Adipocyte (in vitro differentiated cells): Measurements from ENCODE around the gene ATG4C.
"Not testable (repeated sequence)": the region's sequence is repeated elsewhere in the genome, so short reads cannot be mapped to it uniquely, and the experiment has no call there.

Source experiments
- DNase-seq: peaks from one replicate; pipeline ENCODE4 v3.0.0-alpha.2; 2015; ENCODE audit warnings: low read depth
- H3K27me3 ChIP-seq: replicated peaks from 2 replicates; pipeline ENCODE4 v1.7.0; 2013; ENCODE audit warnings: mild to moderate bottlenecking, low read length, moderate library complexity; ENCODE audit not compliant: control insufficient read depth, insufficient read depth
- H3K36me3 ChIP-seq: 2 replicates; pipeline ENCODE4 v1.7.0; 2013; ENCODE audit warnings: low read length, mild to moderate bottlenecking, moderate library complexity; ENCODE audit not compliant: control insufficient read depth, insufficient read depth, severe bottlenecking
- H3K4me1 ChIP-seq: 2 replicates; pipeline ENCODE4 v1.7.0; 2013; ENCODE audit warnings: mild to moderate bottlenecking, low read length, moderate library complexity; ENCODE audit not compliant: control insufficient read depth, insufficient read depth
- H3K4me3 ChIP-seq: 2 replicates; pipeline ENCODE4 v1.7.0; 2013; ENCODE audit warnings: mild to moderate bottlenecking, low read length, moderate library complexity
- H3K9ac ChIP-seq: 2 replicates; pipeline ENCODE4 v1.7.0; 2013; ENCODE audit warnings: mild to moderate bottlenecking, low read length, moderate library complexity
- H3K9me3 ChIP-seq: 2 replicates; pipeline ENCODE4 v1.7.0; 2013; ENCODE audit warnings: mild to moderate bottlenecking, low read length, moderate library complexity; ENCODE audit not compliant: control insufficient read depth

The ATG4C gene

GRCh38 chr1:62783736-62784508 is at the start of gene ATG4C:
ATG4C (plus strand) TSS chr1:62784132; CDS start chr1:62803787, 19,655 bp downstream.
- peaks cover 7% of the 10 kb centered on the region for H3K4me1 ChIP-seq
- peak within 1 kb of the TSS; percentile 97 for H3K9ac ChIP-seq
- DNase-seq, result peak; percentile 97
- no peaks in the 10 kb centered on the region for H3K9me3 ChIP-seq
- no peaks in the 10 kb centered on the region for H3K27me3 ChIP-seq
- H3K4me3 ChIP-seq, result peak within 1 kb of the TSS; percentile 98
- no peaks in the 10 kb centered on the region for H3K36me3 ChIP-seq

GRCh38 chr1:62735491-62736171 is 48.3 kb upstream of the ATG4C start:
- Histone ChIP-seq H3K4me3 (peak overlapping the region; percentile 13), H3K4me1 (peaks cover 20% of the 10 kb centered on the region), H3K9me3 (no peaks in the 10 kb centered on the region), H3K36me3 (no peaks in the 10 kb centered on the region), H3K27me3 (no peaks in the 10 kb centered on the region), H3K9ac (no peak overlapping the region)
- peak; percentile 71 for DNase-seq

- not testable (repeated sequence) for H3K4me3 ChIP-seq, H3K9ac ChIP-seq, H3K36me3 ChIP-seq, H3K9me3 ChIP-seq, DNase-seq, H3K27me3 ChIP-seq
- peaks cover 22% of the 10 kb centered on the region for H3K4me1 ChIP-seq
These were observed 43.2 kb upstream of the ATG4C start for GRCh38 chr1:62740701-62741100.

GRCh38 chr1:62744611-62745577 is 39.0 kb upstream of the ATG4C start:
- Histone ChIP-seq H3K36me3 (no peaks in the 10 kb centered on the region), H3K4me1 (peaks cover 16% of the 10 kb centered on the region), H3K9ac (peak overlapping the region; percentile 24), H3K27me3 (no peaks in the 10 kb centered on the region), H3K4me3 (peak overlapping the region; percentile 34), H3K9me3 (no peaks in the 10 kb centered on the region)
- DNase-seq, result peak; percentile 36

- Histone ChIP-seq H3K9ac (peak overlapping the region; percentile 47), H3K4me1 (peaks cover 22% of the 10 kb centered on the region), H3K27me3 (no peaks in the 10 kb centered on the region), H3K9me3 (no peaks in the 10 kb centered on the region), H3K4me3 (peak overlapping the region; percentile 74), H3K36me3 (no peaks in the 10 kb centered on the region)
- DNase-seq, result peak; percentile 85
These were observed 37.7 kb upstream of the ATG4C start for GRCh38 chr1:62746086-62746808.

GRCh38 chr1:62746809-62747138 is 37.2 kb upstream of the ATG4C start:
- Histone ChIP-seq H3K4me1 (peaks cover 22% of the 10 kb centered on the region), H3K36me3 (no peaks in the 10 kb centered on the region), H3K4me3 (no peak overlapping the region), H3K27me3 (no peaks in the 10 kb centered on the region), H3K9ac (no peak overlapping the region), H3K9me3 (no peaks in the 10 kb centered on the region)
- no peak for DNase-seq

- H3K4me1 ChIP-seq, result peaks cover 6% of the 10 kb centered on the region
- no peaks in the 10 kb centered on the region for H3K9me3 ChIP-seq
- H3K27me3 ChIP-seq, result no peaks in the 10 kb centered on the region
- DNase-seq, result no peak
- H3K36me3 ChIP-seq, result no peaks in the 10 kb centered on the region
- no peak overlapping the region for H3K4me3 ChIP-seq
- no peak overlapping the region for H3K9ac ChIP-seq
These were observed 30.6 kb upstream of the ATG4C start for GRCh38 chr1:62753031-62753965.

- not testable (repeated sequence) for H3K4me1 ChIP-seq, DNase-seq, H3K9me3 ChIP-seq, H3K36me3 ChIP-seq, H3K27me3 ChIP-seq, H3K9ac ChIP-seq, H3K4me3 ChIP-seq
These were observed 29.0 kb upstream of the ATG4C start for GRCh38 chr1:62754938-62755337.

- H3K9me3 ChIP-seq, H3K4me1 ChIP-seq, H3K27me3 ChIP-seq, H3K36me3 ChIP-seq, H3K4me3 ChIP-seq, DNase-seq, H3K9ac ChIP-seq: not testable (repeated sequence)
These were observed 27.6 kb upstream of the ATG4C start for GRCh38 chr1:62756255-62756884.
